HCT116 (cell line): ENCODE measurements around the gene PRKAG3. TPM values are rescaled to one million over a fixed set of nuclear protein-coding genes. Genes with fewer than 3 reads are reported as not detected.

Source experiments
- ATAC-seq: fragments of 200-7000 bp; cut with Tn5 transposase; 2 replicates; pipeline ENCODE4 v1.9.1; 2020; ENCODE audit warnings: mild to moderate bottlenecking, moderate library complexity
- BruUV-seq: library from RNA; stranded (reverse); fragments of 400-500 nt; replicated peaks from 2 replicates; lab custom pipeline; 2021; lab: Mats Ljungman, UMichigan
- CTCF ChIA-PET: fragments of 300-600 bp; sonication (Branson Sonifier 250); formaldehyde crosslinking; loops from one replicate; lab custom pipeline; 2021; ENCODE audit warnings: antibody characterized with exemption; lab: Charles Lee
- POLR2A ChIA-PET: fragments of 300-600, 350-600 bp; sonication (Branson Sonifier 250); formaldehyde crosslinking; loops from one replicate; lab custom pipeline; 2021; ENCODE audit warnings: antibody characterized with exemption; lab: Charles Lee
- RAD21 ChIA-PET, 2 experiments: fragments of 300-600 bp; sonication (Branson Sonifier 250); formaldehyde crosslinking; loops; one replicate each; lab custom pipeline; 2023; ENCODE audit warnings: low total read pairs in 2 of 2; ENCODE audit not compliant: uncharacterized antibody in 2 of 2, unreplicated experiment in 2 of 2, low non-redundant PET in 1 of 2; lab: Charles Lee
- DNase-seq: peaks from one replicate; pipeline ENCODE4 v3.0.0-alpha.2; 2010; ENCODE audit warnings: low read depth, low spot score
- H2AFZ ChIP-seq: fragments of 200-600 bp; shearing (Covaris generic), sonication (generic); 2 replicates; pipeline ENCODE4 v1.6.1; 2017; ENCODE audit warnings: low read depth, mixed run types, mixed read lengths, antibody characterized with exemption, low read length; ENCODE audit not compliant: poor library complexity, severe bottlenecking
- H3K27ac ChIP-seq: 2 replicates; pipeline ENCODE4 v1.5.1; 2012; ENCODE audit warnings: low read depth, low read length
- H3K27me3 ChIP-seq: fragments of 200-600 bp; sonication (generic); 2 replicates; pipeline ENCODE4 v1.6.1; 2016; ENCODE audit warnings: mixed run types, low read length, mixed read lengths; ENCODE audit not compliant: insufficient read depth
- H3K36me3 ChIP-seq, 2 experiments: fragments of 200-500 bp in 1 of 2; fragments of 200-600 bp in 1 of 2; sonication (Bioruptor generic) in 1 of 2; sonication (generic) in 1 of 2; 2 replicates each; pipeline versions ENCODE4 v1.5.1 to v1.6.1; 2014 to 2016; ENCODE audit warnings: low read length in 2 of 2, inconsistent platforms in 1 of 2, mixed read lengths in 1 of 2, mixed run types in 1 of 2; ENCODE audit not compliant: insufficient read depth in 2 of 2, control insufficient read depth in 1 of 2
- H3K4me1 ChIP-seq, 2 experiments: fragments of 200-600 bp in 1 of 2; sonication (generic) in 1 of 2; 2 replicates each; pipeline versions ENCODE4 v1.5.1 to v1.6.1; 2012 to 2017; ENCODE audit warnings: low read length in 2 of 2, inconsistent platforms in 1 of 2, mild to moderate bottlenecking in 1 of 2, mixed read lengths in 1 of 2, mixed run types in 1 of 2, moderate library complexity in 1 of 2; ENCODE audit not compliant: insufficient read depth in 2 of 2, control insufficient read depth in 1 of 2
- H3K4me2 ChIP-seq: fragments of 200-600 bp; sonication (generic); 2 replicates; pipeline ENCODE4 v1.6.1; 2017; ENCODE audit warnings: mixed run types, low read length, mixed read lengths
- H3K4me3 ChIP-seq, 2 experiments: fragments of 200-600 bp in 1 of 2; sonication (generic) in 1 of 2; replicated peaks in 1 of 2; 2 replicates each; pipeline ENCODE4 v1.5.1; 2011 to 2016; ENCODE audit warnings: low read length in 2 of 2, control low read depth in 1 of 2, low read depth in 1 of 2, mild to moderate bottlenecking in 1 of 2, mixed read lengths in 1 of 2, mixed run types in 1 of 2
- H3K79me2 ChIP-seq: fragments of 200-600 bp; sonication (generic); 2 replicates; pipeline ENCODE4 v1.6.1; 2017; ENCODE audit warnings: mild to moderate bottlenecking, mixed run types, low read length, moderate library complexity, mixed read lengths; ENCODE audit not compliant: insufficient read depth
- H3K9ac ChIP-seq: fragments of 200-600 bp; sonication (generic); 2 replicates; pipeline ENCODE4 v1.6.1; 2016; ENCODE audit warnings: low read length, mixed read lengths
- H3K9me2 ChIP-seq: fragments of 200-600 bp; sonication (generic), shearing (Covaris generic); 2 replicates; pipeline ENCODE4 v1.6.1; 2017; ENCODE audit warnings: mixed run types, mild to moderate bottlenecking, moderate library complexity; ENCODE audit not compliant: insufficient read depth
- H3K9me3 ChIP-seq, 2 experiments: fragments of 200-500 bp in 1 of 2; fragments of 200-600 bp in 1 of 2; sonication (Bioruptor generic) in 1 of 2; sonication (generic) in 1 of 2; 2 replicates each; pipeline ENCODE4 v1.6.1; 2014 to 2017; ENCODE audit warnings: low read length in 2 of 2, mixed read lengths in 2 of 2, inconsistent platforms in 1 of 2, low read depth in 1 of 2, mild to moderate bottlenecking in 1 of 2, mixed run types in 1 of 2, moderate library complexity in 1 of 2; ENCODE audit not compliant: control insufficient read depth in 1 of 2, insufficient read depth in 1 of 2
- H4K20me1 ChIP-seq: fragments of 200-600 bp; sonication (generic), shearing (Covaris generic); 2 replicates; pipeline ENCODE4 v1.6.1; 2017; ENCODE audit warnings: mixed run types, mild to moderate bottlenecking, moderate library complexity; ENCODE audit not compliant: insufficient read depth
- CBX3 ChIP-seq: IDR thresholded peaks from 2 replicates; pipeline ENCODE4 v1.6.1; 2012; ENCODE audit warnings: low read depth
- CEBPB ChIP-seq: IDR thresholded peaks from 2 replicates; pipeline ENCODE4 v1.6.1; 2012; ENCODE audit warnings: low read depth
- EGR1 ChIP-seq: IDR thresholded peaks from 2 replicates; pipeline ENCODE4 v1.6.1; 2012; ENCODE audit warnings: low read depth
- EZH2phosphoT487 ChIP-seq: fragments of 200-600 bp; IDR thresholded peaks from 2 replicates; pipeline ENCODE4 v1.6.1; 2018; ENCODE audit warnings: antibody characterized with exemption, borderline replicate concordance
- FOSL1 ChIP-seq: IDR thresholded peaks from 2 replicates; pipeline ENCODE4 v1.6.1; 2012; ENCODE audit warnings: low read depth
- JUND ChIP-seq: IDR thresholded peaks from 2 replicates; pipeline ENCODE4 v1.6.1; 2012
- POLR2A ChIP-seq: IDR thresholded peaks from 2 replicates; pipeline ENCODE4 v1.7.0; 2011; ENCODE audit warnings: borderline replicate concordance; ENCODE audit not compliant: insufficient read depth, insufficient read length; ENCODE audit errors: extremely low read depth
- RAD21 ChIP-seq: IDR thresholded peaks from 2 replicates; pipeline ENCODE4 v1.6.1; 2012; ENCODE audit warnings: low read depth, mild to moderate bottlenecking
- SIN3A ChIP-seq: IDR thresholded peaks from 2 replicates; pipeline ENCODE4 v1.6.1; 2012; ENCODE audit warnings: low read depth
- SP1 ChIP-seq: IDR thresholded peaks from 2 replicates; pipeline ENCODE4 v1.6.1; 2012; ENCODE audit warnings: low read depth
- SRF ChIP-seq: IDR thresholded peaks from 2 replicates; pipeline ENCODE4 v1.6.1; 2012; ENCODE audit warnings: low read depth
- TCF7L2 ChIP-seq: IDR thresholded peaks from 2 replicates; pipeline ENCODE4 v1.7.0; 2011; ENCODE audit warnings: borderline replicate concordance, inconsistent platforms; ENCODE audit not compliant: insufficient read depth, insufficient read length; ENCODE audit errors: extremely low read depth
- YY1 ChIP-seq: IDR thresholded peaks from 2 replicates; pipeline ENCODE4 v1.6.1; 2011; ENCODE audit warnings: low read length, low read depth, moderate library complexity, mild to moderate bottlenecking; ENCODE audit not compliant: insufficient replicate concordance; ENCODE audit errors: extremely low read depth
- ZFX ChIP-seq: fragments of 450-650 bp; IDR thresholded peaks from 2 replicates; pipeline ENCODE4 v1.6.1; 2017
- ZNF274 ChIP-seq: fragments of 200-500 bp; sonication (Bioruptor generic); IDR thresholded peaks from 2 replicates; pipeline ENCODE4 v1.6.1; 2014; ENCODE audit warnings: mild to moderate bottlenecking, low read depth, low read length, inconsistent platforms
- intact Hi-C: fragments of 100-400 bp; cut with micrococcal nuclease; formaldehyde crosslinking; loops from 2 replicates; pipeline ENCODE4 v1.10.0; 2022
- total RNA-seq: library from RNA; stranded (reverse); gene quantifications from one replicate; pipeline ENCODE4 v1.2.1, GENCODE V29; 2021; ENCODE audit not compliant: unreplicated experiment
- TF ChIP-seq, protein P1 (sequence below): IDR thresholded peaks from 2 replicates; pipeline ENCODE4 v1.6.1; 2012; ENCODE audit warnings: low read depth
- TF ChIP-seq, protein P2 (sequence below): IDR thresholded peaks from 2 replicates; pipeline ENCODE4 v1.6.1; 2012
- TF ChIP-seq, protein P3 (sequence below): IDR thresholded peaks from 2 replicates; pipeline ENCODE4 v1.6.1; 2012
- TF ChIP-seq, protein P4 (sequence below), 3 experiments: fragments of 200-600 bp in 1 of 3; sonication (generic) in 1 of 3; IDR thresholded peaks in 2 of 3; conservative IDR thresholded peaks in 1 of 3; 2 replicates each; pipeline ENCODE4 v1.5.1; 2012 to 2017; ENCODE audit warnings: low read depth in 2 of 3, low read length in 2 of 3, antibody characterized with exemption in 1 of 3, borderline replicate concordance in 1 of 3, control low read depth in 1 of 3, mild to moderate bottlenecking in 1 of 3, mixed read lengths in 1 of 3, mixed run types in 1 of 3, moderate library complexity in 1 of 3; ENCODE audit not compliant: insufficient read depth in 1 of 3

PRKAG3 gene
- total RNA-seq, 1 experiment from 2014 or later, result not detected

DNA sequence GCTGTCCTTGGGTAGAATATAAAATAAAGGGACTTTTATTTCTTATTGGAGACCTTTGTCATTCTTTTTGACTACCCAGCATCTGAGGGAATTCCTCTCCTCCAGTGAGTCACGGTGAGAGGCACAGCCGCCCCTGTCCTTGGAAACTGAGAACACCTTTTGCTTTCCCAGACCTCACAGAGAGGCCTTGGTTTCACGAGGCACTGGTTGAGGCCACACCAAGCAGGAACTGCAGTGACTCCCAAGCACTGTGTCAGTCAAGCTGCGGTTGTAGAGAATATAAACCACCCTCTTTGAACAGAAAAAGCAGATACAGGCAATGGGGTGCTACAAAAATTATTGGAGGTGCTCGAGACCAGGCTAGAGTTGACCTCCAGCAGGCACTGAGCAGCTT is 16.4 kb downstream of the PRKAG3 start:
- Histone ChIP-seq H4K20me1 (no peaks in the 10 kb centered on the region), H3K4me3 (no peak overlapping the region), H3K9ac (no peak overlapping the region), H3K9me3 (no peaks in the 10 kb centered on the region), H3K4me1 (no peaks in the 10 kb centered on the region), H3K9me2 (no peaks in the 10 kb centered on the region), H3K36me3 (no peaks in the 10 kb centered on the region), H3K27ac (no peak overlapping the region), H2AFZ (no peak overlapping the region), H3K79me2 (no peaks in the 10 kb centered on the region), H3K4me2 (no peak overlapping the region), H3K27me3 (no peaks in the 10 kb centered on the region)
- POLR2A ChIA-PET, result no interaction called here
- DNase-seq, result no peak
- BruUV-seq, result no TSS peak
- no peak for ATAC-seq
- CTCF ChIA-PET, result no interaction called here
- intact Hi-C loops, result no loop called here
- no peak for TF ChIP-seq FOSL1
- TF ChIP-seq, protein P1, sequence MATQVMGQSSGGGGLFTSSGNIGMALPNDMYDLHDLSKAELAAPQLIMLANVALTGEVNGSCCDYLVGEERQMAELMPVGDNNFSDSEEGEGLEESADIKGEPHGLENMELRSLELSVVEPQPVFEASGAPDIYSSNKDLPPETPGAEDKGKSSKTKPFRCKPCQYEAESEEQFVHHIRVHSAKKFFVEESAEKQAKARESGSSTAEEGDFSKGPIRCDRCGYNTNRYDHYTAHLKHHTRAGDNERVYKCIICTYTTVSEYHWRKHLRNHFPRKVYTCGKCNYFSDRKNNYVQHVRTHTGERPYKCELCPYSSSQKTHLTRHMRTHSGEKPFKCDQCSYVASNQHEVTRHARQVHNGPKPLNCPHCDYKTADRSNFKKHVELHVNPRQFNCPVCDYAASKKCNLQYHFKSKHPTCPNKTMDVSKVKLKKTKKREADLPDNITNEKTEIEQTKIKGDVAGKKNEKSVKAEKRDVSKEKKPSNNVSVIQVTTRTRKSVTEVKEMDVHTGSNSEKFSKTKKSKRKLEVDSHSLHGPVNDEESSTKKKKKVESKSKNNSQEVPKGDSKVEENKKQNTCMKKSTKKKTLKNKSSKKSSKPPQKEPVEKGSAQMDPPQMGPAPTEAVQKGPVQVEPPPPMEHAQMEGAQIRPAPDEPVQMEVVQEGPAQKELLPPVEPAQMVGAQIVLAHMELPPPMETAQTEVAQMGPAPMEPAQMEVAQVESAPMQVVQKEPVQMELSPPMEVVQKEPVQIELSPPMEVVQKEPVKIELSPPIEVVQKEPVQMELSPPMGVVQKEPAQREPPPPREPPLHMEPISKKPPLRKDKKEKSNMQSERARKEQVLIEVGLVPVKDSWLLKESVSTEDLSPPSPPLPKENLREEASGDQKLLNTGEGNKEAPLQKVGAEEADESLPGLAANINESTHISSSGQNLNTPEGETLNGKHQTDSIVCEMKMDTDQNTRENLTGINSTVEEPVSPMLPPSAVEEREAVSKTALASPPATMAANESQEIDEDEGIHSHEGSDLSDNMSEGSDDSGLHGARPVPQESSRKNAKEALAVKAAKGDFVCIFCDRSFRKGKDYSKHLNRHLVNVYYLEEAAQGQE, result no peak
- TF ChIP-seq JUND, result no peak
- TF ChIP-seq SIN3A, result no peak
- no peak for TF ChIP-seq RAD21
- TF ChIP-seq, protein P2, sequence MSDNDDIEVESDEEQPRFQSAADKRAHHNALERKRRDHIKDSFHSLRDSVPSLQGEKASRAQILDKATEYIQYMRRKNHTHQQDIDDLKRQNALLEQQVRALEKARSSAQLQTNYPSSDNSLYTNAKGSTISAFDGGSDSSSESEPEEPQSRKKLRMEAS, result no peak
- no peak for TF ChIP-seq POLR2A
- no peak for TF ChIP-seq CEBPB
- TF ChIP-seq SP1, result no peak
- TF ChIP-seq ZNF274, result no peak
- TF ChIP-seq, protein P3, sequence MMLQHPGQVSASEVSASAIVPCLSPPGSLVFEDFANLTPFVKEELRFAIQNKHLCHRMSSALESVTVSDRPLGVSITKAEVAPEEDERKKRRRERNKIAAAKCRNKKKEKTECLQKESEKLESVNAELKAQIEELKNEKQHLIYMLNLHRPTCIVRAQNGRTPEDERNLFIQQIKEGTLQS, result no peak
- no peak for TF ChIP-seq EZH2phosphoT487
- TF ChIP-seq, protein P4, sequence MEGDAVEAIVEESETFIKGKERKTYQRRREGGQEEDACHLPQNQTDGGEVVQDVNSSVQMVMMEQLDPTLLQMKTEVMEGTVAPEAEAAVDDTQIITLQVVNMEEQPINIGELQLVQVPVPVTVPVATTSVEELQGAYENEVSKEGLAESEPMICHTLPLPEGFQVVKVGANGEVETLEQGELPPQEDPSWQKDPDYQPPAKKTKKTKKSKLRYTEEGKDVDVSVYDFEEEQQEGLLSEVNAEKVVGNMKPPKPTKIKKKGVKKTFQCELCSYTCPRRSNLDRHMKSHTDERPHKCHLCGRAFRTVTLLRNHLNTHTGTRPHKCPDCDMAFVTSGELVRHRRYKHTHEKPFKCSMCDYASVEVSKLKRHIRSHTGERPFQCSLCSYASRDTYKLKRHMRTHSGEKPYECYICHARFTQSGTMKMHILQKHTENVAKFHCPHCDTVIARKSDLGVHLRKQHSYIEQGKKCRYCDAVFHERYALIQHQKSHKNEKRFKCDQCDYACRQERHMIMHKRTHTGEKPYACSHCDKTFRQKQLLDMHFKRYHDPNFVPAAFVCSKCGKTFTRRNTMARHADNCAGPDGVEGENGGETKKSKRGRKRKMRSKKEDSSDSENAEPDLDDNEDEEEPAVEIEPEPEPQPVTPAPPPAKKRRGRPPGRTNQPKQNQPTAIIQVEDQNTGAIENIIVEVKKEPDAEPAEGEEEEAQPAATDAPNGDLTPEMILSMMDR (IDR thresholded peaks at IDR 0.05 in 2 of 3, conservative IDR thresholded peaks at IDR 0.05 in 1 of 3; ENCODE audit: borderline replicate concordance in 1 of 3, insufficient read depth in 1 of 3, low read depth in 2 of 3, low read length in 2 of 3), result no peak
- no peak for TF ChIP-seq SRF
- no peak for TF ChIP-seq CBX3
- TF ChIP-seq YY1, result no peak
- no peak for TF ChIP-seq TCF7L2
- no peak for TF ChIP-seq EGR1
- no peak for TF ChIP-seq ZFX
- RAD21 ChIA-PET, result no interaction called here
